ENCODE measurements around the gene SYNRG.

The SYNRG gene, protein sequence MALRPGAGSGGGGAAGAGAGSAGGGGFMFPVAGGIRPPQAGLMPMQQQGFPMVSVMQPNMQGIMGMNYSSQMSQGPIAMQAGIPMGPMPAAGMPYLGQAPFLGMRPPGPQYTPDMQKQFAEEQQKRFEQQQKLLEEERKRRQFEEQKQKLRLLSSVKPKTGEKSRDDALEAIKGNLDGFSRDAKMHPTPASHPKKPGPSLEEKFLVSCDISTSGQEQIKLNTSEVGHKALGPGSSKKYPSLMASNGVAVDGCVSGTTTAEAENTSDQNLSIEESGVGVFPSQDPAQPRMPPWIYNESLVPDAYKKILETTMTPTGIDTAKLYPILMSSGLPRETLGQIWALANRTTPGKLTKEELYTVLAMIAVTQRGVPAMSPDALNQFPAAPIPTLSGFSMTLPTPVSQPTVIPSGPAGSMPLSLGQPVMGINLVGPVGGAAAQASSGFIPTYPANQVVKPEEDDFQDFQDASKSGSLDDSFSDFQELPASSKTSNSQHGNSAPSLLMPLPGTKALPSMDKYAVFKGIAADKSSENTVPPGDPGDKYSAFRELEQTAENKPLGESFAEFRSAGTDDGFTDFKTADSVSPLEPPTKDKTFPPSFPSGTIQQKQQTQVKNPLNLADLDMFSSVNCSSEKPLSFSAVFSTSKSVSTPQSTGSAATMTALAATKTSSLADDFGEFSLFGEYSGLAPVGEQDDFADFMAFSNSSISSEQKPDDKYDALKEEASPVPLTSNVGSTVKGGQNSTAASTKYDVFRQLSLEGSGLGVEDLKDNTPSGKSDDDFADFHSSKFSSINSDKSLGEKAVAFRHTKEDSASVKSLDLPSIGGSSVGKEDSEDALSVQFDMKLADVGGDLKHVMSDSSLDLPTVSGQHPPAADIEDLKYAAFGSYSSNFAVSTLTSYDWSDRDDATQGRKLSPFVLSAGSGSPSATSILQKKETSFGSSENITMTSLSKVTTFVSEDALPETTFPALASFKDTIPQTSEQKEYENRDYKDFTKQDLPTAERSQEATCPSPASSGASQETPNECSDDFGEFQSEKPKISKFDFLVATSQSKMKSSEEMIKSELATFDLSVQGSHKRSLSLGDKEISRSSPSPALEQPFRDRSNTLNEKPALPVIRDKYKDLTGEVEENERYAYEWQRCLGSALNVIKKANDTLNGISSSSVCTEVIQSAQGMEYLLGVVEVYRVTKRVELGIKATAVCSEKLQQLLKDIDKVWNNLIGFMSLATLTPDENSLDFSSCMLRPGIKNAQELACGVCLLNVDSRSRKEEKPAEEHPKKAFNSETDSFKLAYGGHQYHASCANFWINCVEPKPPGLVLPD (N-terminal part only)

GRCh38 chr17:37609170-37610040 lies at the start of gene SYNRG:
Gene SYNRG, minus strand, starts transcription at chr17:37609418. Its CDS starts 63 bp downstream, at chr17:37609355.
- Histone ChIP-seq H3K36me3 (ENCODE audit: control insufficient read depth, insufficient read depth, low read length) (peaks cover 8% of the 10 kb centered on the region), H3K9me3 (ENCODE audit: control insufficient read depth, insufficient read depth, low read length) (no peaks in the 10 kb centered on the region), H3K9ac (ENCODE audit: low read depth, low read length) (peak within 1 kb of the TSS; percentile 68), H3K4me1 (ENCODE audit: control insufficient read depth, insufficient read depth, low read length) (peaks cover 7% of the 10 kb centered on the region), H3K4me3 (ENCODE audit: low read depth, low read length) (peak within 1 kb of the TSS; percentile 40), H3K27me3 (ENCODE audit: control insufficient read depth, insufficient read depth, low read length) (no peaks in the 10 kb centered on the region)

GRCh38 chr17:37657202-37657601 lies 48.0 kb upstream of the SYNRG start:
- Histone ChIP-seq H3K9me3 (ENCODE audit: control insufficient read depth, insufficient read depth, low read length) (no peaks in the 10 kb centered on the region), H3K4me3 (ENCODE audit: low read depth, low read length) (no peak overlapping the region), H3K27me3 (ENCODE audit: control insufficient read depth, insufficient read depth, low read length) (no peaks in the 10 kb centered on the region), H3K4me1 (ENCODE audit: control insufficient read depth, insufficient read depth, low read length) (no peaks in the 10 kb centered on the region), H3K9ac (ENCODE audit: low read depth, low read length) (no peak overlapping the region), H3K36me3 (ENCODE audit: control insufficient read depth, insufficient read depth, low read length) (no peaks in the 10 kb centered on the region)

GRCh38 chr17:37651849-37652248 lies 42.6 kb upstream of the SYNRG start:
- no peaks in the 10 kb centered on the region for H3K36me3 ChIP-seq (ENCODE audit: control insufficient read depth, insufficient read depth, low read length)
- no peak overlapping the region for H3K4me3 ChIP-seq (ENCODE audit: low read depth, low read length)
- H3K4me1 ChIP-seq (ENCODE audit: control insufficient read depth, insufficient read depth, low read length) = no peaks in the 10 kb centered on the region
- H3K9me3 ChIP-seq (ENCODE audit: control insufficient read depth, insufficient read depth, low read length) = no peaks in the 10 kb centered on the region
- H3K9ac ChIP-seq (ENCODE audit: low read depth, low read length) = no peak overlapping the region
- peaks cover 14% of the 10 kb centered on the region for H3K27me3 ChIP-seq (ENCODE audit: control insufficient read depth, insufficient read depth, low read length)

DNA sequence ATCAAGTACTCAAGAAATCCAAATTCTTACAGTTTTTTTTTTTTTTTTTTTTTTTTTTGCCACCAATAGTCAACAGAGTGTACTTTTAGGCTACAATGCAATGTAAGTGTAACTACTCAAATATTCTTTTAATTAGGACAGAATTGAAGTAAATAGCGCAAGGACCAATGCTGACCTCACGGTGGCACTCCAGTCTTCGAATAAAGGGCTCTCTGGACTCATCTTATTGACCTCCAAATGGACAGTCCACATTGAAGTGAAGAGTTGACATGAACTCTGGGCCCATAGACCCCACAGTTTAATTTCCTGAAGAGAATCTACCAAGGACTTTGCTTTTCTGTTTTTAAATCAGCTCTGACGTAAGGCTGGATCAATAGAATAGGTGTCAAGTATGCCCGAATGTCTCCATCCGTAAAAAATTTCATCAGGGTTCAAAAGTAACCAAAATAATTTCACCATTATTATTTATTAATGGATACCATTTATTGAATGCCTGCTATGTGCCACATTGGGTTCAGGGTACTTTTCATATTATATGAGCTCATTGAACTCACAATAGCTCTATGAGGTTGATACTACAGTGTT lies 41.3 kb upstream of the SYNRG start:
- Histone ChIP-seq H3K4me3 (ENCODE audit: low read depth, low read length) (no peak overlapping the region), H3K4me1 (ENCODE audit: control insufficient read depth, insufficient read depth, low read length) (no peaks in the 10 kb centered on the region), H3K36me3 (ENCODE audit: control insufficient read depth, insufficient read depth, low read length) (no peaks in the 10 kb centered on the region), H3K27me3 (ENCODE audit: control insufficient read depth, insufficient read depth, low read length) (peaks cover 25% of the 10 kb centered on the region), H3K9ac (ENCODE audit: low read depth, low read length) (no peak overlapping the region), H3K9me3 (ENCODE audit: control insufficient read depth, insufficient read depth, low read length) (no peaks in the 10 kb centered on the region)

- Histone ChIP-seq H3K9ac (ENCODE audit: low read depth, low read length) (no peak overlapping the region), H3K9me3 (ENCODE audit: control insufficient read depth, insufficient read depth, low read length) (no peaks in the 10 kb centered on the region), H3K4me1 (ENCODE audit: control insufficient read depth, insufficient read depth, low read length) (no peaks in the 10 kb centered on the region), H3K27me3 (ENCODE audit: control insufficient read depth, insufficient read depth, low read length) (peaks cover 33% of the 10 kb centered on the region), H3K36me3 (ENCODE audit: control insufficient read depth, insufficient read depth, low read length) (no peaks in the 10 kb centered on the region), H3K4me3 (ENCODE audit: low read depth, low read length) (no peak overlapping the region)
Observed at GRCh38 chr17:37648555-37648954, 39.3 kb upstream of the SYNRG start.

GRCh38 chr17:37647856-37648255 lies 38.6 kb upstream of the SYNRG start:
- no peaks in the 10 kb centered on the region for H3K9me3 ChIP-seq (ENCODE audit: control insufficient read depth, insufficient read depth, low read length)
- no peak overlapping the region for H3K9ac ChIP-seq (ENCODE audit: low read depth, low read length)
- no peaks in the 10 kb centered on the region for H3K4me1 ChIP-seq (ENCODE audit: control insufficient read depth, insufficient read depth, low read length)
- H3K27me3 ChIP-seq (ENCODE audit: control insufficient read depth, insufficient read depth, low read length) = peaks cover 33% of the 10 kb centered on the region
- H3K4me3 ChIP-seq (ENCODE audit: low read depth, low read length) = no peak overlapping the region
- no peaks in the 10 kb centered on the region for H3K36me3 ChIP-seq (ENCODE audit: control insufficient read depth, insufficient read depth, low read length)

- Histone ChIP-seq H3K9ac (ENCODE audit: low read depth, low read length) (no peak overlapping the region), H3K4me1 (ENCODE audit: control insufficient read depth, insufficient read depth, low read length) (no peaks in the 10 kb centered on the region), H3K27me3 (ENCODE audit: control insufficient read depth, insufficient read depth, low read length) (peaks cover 29% of the 10 kb centered on the region), H3K4me3 (ENCODE audit: low read depth, low read length) (peak overlapping the region; percentile 88), H3K36me3 (ENCODE audit: control insufficient read depth, insufficient read depth, low read length) (peaks cover 2% of the 10 kb centered on the region), H3K9me3 (ENCODE audit: control insufficient read depth, insufficient read depth, low read length) (no peaks in the 10 kb centered on the region)
Observed at GRCh38 chr17:37643869-37644268, 34.7 kb upstream of the SYNRG start.

- Histone ChIP-seq H3K36me3 (ENCODE audit: control insufficient read depth, insufficient read depth, low read length) (peaks cover 2% of the 10 kb centered on the region), H3K9me3 (ENCODE audit: control insufficient read depth, insufficient read depth, low read length) (no peaks in the 10 kb centered on the region), H3K9ac (ENCODE audit: low read depth, low read length) (peak within 1 kb of the TSS; percentile 80), H3K27me3 (ENCODE audit: control insufficient read depth, insufficient read depth, low read length) (peaks cover 24% of the 10 kb centered on the region), H3K4me3 (ENCODE audit: low read depth, low read length) (peak within 1 kb of the TSS; percentile 88), H3K4me1 (ENCODE audit: control insufficient read depth, insufficient read depth, low read length) (no peaks in the 10 kb centered on the region)
Observed at GRCh38 chr17:37643118-37643766, 34.0 kb upstream of the SYNRG start, which contains the start of gene DDX52. Gene DDX52, minus strand, starts transcription at chr17:37643446. Its CDS starts 26 bp downstream, at chr17:37643420.

GRCh38 chr17:37642681-37643080 lies 33.5 kb upstream of the SYNRG start:
- Histone ChIP-seq H3K4me3 (ENCODE audit: low read depth, low read length) (peak overlapping the region; percentile 88), H3K9ac (ENCODE audit: low read depth, low read length) (peak overlapping the region; percentile 80), H3K27me3 (ENCODE audit: control insufficient read depth, insufficient read depth, low read length) (peaks cover 19% of the 10 kb centered on the region), H3K36me3 (ENCODE audit: control insufficient read depth, insufficient read depth, low read length) (peaks cover 2% of the 10 kb centered on the region), H3K4me1 (ENCODE audit: control insufficient read depth, insufficient read depth, low read length) (no peaks in the 10 kb centered on the region), H3K9me3 (ENCODE audit: control insufficient read depth, insufficient read depth, low read length) (no peaks in the 10 kb centered on the region)

DNA sequence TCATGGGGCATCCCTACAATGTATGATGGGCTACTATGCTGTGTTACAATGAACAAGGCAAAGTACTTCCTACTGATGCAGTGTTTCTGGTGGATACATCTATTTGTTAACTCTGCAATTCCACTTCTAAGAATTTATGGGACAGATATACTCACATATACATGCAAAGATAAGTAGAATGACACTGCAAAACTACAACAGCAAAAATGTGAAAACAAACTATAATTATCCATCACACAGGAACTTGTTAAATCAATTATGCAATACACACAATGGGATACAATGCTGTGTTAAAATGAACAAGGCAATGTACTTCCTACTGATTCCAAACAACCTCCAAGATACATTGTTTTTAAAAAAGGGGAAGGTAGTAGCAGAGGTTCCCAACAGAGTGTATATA lies 30.8 kb upstream of the SYNRG start:
- Histone ChIP-seq H3K9ac (ENCODE audit: low read depth, low read length) (no peak overlapping the region), H3K9me3 (ENCODE audit: control insufficient read depth, insufficient read depth, low read length) (no peaks in the 10 kb centered on the region), H3K4me1 (ENCODE audit: control insufficient read depth, insufficient read depth, low read length) (no peaks in the 10 kb centered on the region), H3K27me3 (ENCODE audit: control insufficient read depth, insufficient read depth, low read length) (peaks cover 7% of the 10 kb centered on the region), H3K36me3 (ENCODE audit: control insufficient read depth, insufficient read depth, low read length) (peaks cover 5% of the 10 kb centered on the region), H3K4me3 (ENCODE audit: low read depth, low read length) (no peak overlapping the region)
